Sciatic nerve (tissue), 2 donors: ENCODE data around the gene PLCB4. TPM values are rescaled to one million over a fixed set of nuclear protein-coding genes. Genes with fewer than 3 reads are reported as not detected.

Experiments
- ATAC-seq: fragments of 200-7000 bp; cut with Tn5 transposase; one replicate; pipeline ENCODE4 v1.9.1; 2020; ENCODE audit warnings: mild to moderate bottlenecking, moderate library complexity
- DNase-seq: peaks from one replicate; pipeline ENCODE4 v3.0.0-alpha.2; 2020; ENCODE audit warnings: low spot score
- intact Hi-C: fragments of 100-400 bp; cut with DNase I; formaldehyde crosslinking; loops from one replicate; pipeline ENCODE4 v1.14.2; 2022
- total RNA-seq: library from RNA; stranded (reverse); fragmentation: NEBNext Ultra II Directional; extraction: Animal tissue kit (Norgen Biotek cat#: 25700); gene quantifications from one replicate; pipeline ENCODE4 v1.2.1, GENCODE V29; 2021
- donor health status: DM: no; HTN: no; CAD: no.
- donor health status: DM: no; HTN: no; CAD: no.

PLCB4 gene
- total RNA-seq, 1 donor from 2014 or later: 23.4 TPM

- ATAC-seq: no peak
- intact Hi-C loops: no loop called here
- DNase-seq: no peak
Measured at GRCh38 chr20:9092655-9093054, 23.8 kb downstream of the PLCB4 start.

- peak; percentile 56 for ATAC-seq
- no peak for DNase-seq
Measured at GRCh38 chr20:9093218-9093957, 24.5 kb downstream of the PLCB4 start.

GRCh38 chr20:9099372-9099771, 30.5 kb downstream of the PLCB4 start:
- DNase-seq (no peak), ATAC-seq (no peak)
- intact Hi-C loops: loop anchor here (5.0 kb wide), 1 partner anchor 857 kb away; no protein-coding TSS in a partner anchor

More at GRCh38 chr20:9093218-9093957, 24.5 kb downstream of the PLCB4 start:
- intact Hi-C loops: no loop called here

GRCh38 chr20:9100691-9101090, 31.8 kb downstream of the PLCB4 start:
- no peak for DNase-seq
- intact Hi-C loops: no loop called here

GRCh38 chr20:9102456-9102855, 33.6 kb downstream of the PLCB4 start:
- DNase-seq (no peak), ATAC-seq (no peak)
- intact Hi-C loops: no loop called here

More at GRCh38 chr20:9100691-9101090, 31.8 kb downstream of the PLCB4 start:
- ATAC-seq: no peak

GRCh38 chr20:9103955-9104354, 35.1 kb downstream of the PLCB4 start:
- intact Hi-C loops: no loop called here
- ATAC-seq (no peak), DNase-seq (no peak)

GRCh38 chr20:9108260-9108659, 39.4 kb downstream of the PLCB4 start:
- ATAC-seq (no peak), DNase-seq (no peak)
- intact Hi-C loops: no loop called here

- no peak for ATAC-seq
- no peak for DNase-seq
Measured at GRCh38 chr20:9109566-9109965, 40.7 kb downstream of the PLCB4 start.

GRCh38 chr20:9110365-9110764, 41.5 kb downstream of the PLCB4 start:
- ATAC-seq (no peak), DNase-seq (no peak)
- intact Hi-C loops: no loop called here

More at GRCh38 chr20:9109566-9109965, 40.7 kb downstream of the PLCB4 start:
- intact Hi-C loops: no loop called here

GRCh38 chr20:9110916-9111432, 42.1 kb downstream of the PLCB4 start:
- DNase-seq (no peak), ATAC-seq (peak; percentile 79)
- intact Hi-C loops: no loop called here

- ATAC-seq: no peak
- intact Hi-C loops: no loop called here
- DNase-seq: no peak
Measured at GRCh38 chr20:9112541-9113515, 43.9 kb downstream of the PLCB4 start.

- DNase-seq (no peak), ATAC-seq (no peak)
- intact Hi-C loops: no loop called here
Measured at GRCh38 chr20:9114709-9115108, 45.8 kb downstream of the PLCB4 start.

GRCh38 chr20:9117548-9117947, 48.7 kb downstream of the PLCB4 start:
- no peak for DNase-seq
- no peak for ATAC-seq
- intact Hi-C loops: no loop called here

- ATAC-seq: peak; percentile 38
- intact Hi-C loops: no loop called here
- no peak for DNase-seq
Measured at GRCh38 chr20:9119776-9120175, 50.9 kb downstream of the PLCB4 start.

- DNase-seq: no peak
- no peak for ATAC-seq
- intact Hi-C loops: no loop called here
Measured at GRCh38 chr20:9121211-9121610, 52.3 kb downstream of the PLCB4 start.

GRCh38 chr20:9122571-9122970, 53.7 kb downstream of the PLCB4 start:
- DNase-seq: no peak
- ATAC-seq: no peak
- intact Hi-C loops: no loop called here

- ATAC-seq (no peak), DNase-seq (no peak)
- intact Hi-C loops: no loop called here
Measured at GRCh38 chr20:9126527-9126926, 57.6 kb downstream of the PLCB4 start.

GRCh38 chr20:9128568-9128967, 59.7 kb downstream of the PLCB4 start:
- ATAC-seq (no peak), DNase-seq (no peak)
- intact Hi-C loops: no loop called here

GRCh38 chr20:9129756-9130155, 60.9 kb downstream of the PLCB4 start:
- intact Hi-C loops: no loop called here
- no peak for DNase-seq
- ATAC-seq: no peak

GRCh38 chr20:9130521-9130920, 61.6 kb downstream of the PLCB4 start:
- intact Hi-C loops: no loop called here
- no peak for DNase-seq
- ATAC-seq: no peak
